GM18868 (cell line): ENCODE measurements around the gene STRA6.

Experiments used
- ATAC-seq: cut with Tn5 transposase; IDR thresholded peaks from one replicate; pipeline ENCODE4 v1.9.1; 2021; ENCODE audit warnings: mild to moderate bottlenecking, moderate library complexity; ENCODE audit not compliant: unreplicated experiment

Gene STRA6

GRCh38 chr15:74227968-74228722, 25.6 kb upstream of the STRA6 start:
- no peak for ATAC-seq

- no peak for ATAC-seq
These were observed 24.4 kb upstream of the STRA6 start for GRCh38 chr15:74226761-74227540.

DNA sequence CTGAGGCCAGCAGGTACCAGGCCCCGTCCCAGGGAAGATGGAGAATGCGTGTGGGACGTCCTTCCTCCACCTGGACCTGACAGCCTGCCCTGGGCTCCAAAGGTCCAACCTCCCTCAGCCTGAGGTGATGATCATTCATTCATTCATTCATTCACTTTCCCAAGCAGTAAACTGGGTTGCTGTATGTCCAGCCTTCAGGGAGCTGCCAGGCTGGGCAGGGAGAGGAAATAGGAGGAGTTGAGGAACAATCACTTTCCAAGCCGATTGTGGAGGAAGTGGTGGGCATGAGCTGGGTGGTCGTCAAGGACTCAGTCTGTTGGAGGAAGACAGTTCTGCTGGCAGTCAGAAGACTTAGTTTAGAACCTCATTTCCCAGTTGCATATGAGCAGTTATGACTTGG, 23.3 kb upstream of the STRA6 start:
- no peak for ATAC-seq

DNA sequence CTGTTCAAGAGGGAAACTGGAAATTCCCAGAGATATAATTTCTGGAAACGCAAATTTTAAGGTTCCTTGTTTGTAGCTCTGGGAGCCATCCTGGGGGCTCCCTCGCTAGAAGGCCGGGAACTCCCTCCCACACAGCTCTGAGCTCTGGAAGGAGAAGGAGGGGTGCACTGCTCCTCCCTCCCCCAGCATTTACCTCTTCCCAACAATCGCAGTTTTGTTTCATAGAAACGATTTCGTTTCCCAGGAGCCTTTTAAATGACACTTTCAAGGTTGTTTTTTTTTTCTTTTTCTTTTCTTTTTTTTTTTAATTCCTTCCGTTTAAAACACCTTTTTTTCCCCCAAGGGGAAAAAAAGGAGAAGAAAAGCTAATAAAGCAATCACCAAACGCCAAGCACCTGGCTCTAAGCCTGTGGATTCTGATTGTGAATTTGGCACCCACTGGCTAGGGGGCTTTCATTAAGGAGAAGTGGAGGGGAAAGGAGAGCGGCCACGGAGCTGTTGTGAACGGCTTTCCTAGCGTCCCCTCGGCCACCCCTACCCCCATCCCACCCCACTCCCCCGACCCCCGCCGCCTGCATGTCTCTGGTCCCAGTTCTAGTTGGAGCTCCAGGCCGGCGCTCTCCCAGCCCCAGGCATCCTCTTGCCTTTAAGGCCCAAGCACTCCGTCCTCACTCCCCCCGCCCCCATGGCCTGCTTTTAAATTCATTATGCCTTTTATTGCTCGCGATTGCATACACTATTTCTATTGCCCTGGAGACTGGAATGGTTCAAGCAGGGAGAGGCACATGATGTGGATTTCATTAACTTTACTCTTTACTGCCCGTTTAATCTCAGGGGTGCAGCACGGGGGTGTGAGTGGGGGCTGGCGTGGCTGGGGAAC, 19.9 kb upstream of the STRA6 start:
- no peak for ATAC-seq

DNA sequence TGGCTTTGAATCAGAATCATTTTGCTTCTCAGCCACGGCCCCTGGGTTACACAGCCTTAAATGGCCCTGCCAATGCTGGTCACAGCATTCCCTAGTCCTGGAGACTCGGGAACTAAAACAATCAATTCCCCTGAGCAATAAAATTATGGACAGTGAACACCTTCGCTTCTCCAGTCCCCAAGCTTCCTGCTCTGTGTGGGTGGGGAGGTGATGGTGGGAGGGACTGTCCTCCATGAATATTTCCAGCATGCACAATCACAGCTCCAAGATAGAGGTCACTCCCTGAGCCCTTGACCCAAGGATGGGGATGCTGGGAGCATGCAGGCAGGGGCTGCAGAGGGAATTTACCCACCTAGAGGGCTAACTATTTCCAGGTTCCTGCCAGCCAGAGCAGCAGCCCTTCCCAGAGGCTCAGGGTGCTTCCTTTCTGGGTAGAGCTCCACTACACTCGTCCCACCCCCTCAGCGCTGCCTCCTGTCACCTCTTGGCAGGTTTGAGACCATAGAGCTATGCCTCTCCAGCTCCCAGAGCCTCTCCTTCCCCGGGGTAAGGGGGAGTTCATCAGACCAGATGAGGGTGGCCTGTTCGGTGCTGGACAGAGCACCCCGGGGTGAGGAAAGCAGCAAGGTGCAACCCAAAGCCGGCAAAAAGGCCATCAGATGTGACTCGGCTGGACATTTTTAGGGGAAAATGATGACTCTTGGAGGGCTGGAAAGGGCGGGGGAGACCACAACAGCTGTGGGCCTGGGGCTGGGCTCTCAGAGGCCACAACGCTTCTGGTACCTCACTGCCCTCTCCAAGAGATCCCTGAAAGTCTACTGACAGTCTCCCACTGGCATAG, 19.0 kb upstream of the STRA6 start:
- ATAC-seq, result no peak

DNA sequence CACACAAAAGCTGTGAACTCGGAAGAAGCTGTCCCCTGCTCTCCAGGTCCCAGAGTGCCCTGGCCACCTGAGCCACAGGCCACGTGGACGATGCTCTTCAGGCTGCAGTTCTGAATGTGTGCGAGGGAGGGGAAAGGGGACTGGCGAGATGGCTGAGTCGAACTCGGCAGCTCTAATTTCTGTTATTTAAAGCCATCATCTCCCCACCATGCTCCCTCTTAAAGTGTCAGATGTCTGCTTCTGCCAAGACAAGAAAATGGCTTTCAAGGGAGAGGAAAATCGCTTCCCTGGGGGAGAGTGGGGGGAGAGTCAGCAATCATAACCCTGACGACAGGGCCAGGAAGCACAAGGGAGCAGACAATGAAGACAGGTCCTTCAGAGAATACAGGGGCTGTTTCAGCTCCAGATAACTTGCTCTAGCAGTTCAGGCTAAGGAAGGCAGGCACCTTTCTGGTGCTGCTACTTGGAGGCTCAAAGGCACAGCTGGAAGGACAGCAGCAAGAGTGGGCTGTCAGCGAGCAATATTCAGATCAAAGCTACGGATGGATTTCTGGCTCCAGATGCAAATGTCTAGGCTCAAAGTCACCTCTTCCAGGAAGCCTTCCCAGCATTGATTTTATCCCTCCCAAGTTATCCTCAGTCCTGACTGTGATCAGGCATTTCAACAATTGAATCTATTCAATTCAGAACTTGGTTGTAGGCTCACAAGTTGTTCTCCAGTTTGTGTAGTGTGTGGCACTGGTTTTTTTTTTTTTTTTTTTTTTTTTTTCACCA, 18.1 kb upstream of the STRA6 start:
- no peak for ATAC-seq

DNA sequence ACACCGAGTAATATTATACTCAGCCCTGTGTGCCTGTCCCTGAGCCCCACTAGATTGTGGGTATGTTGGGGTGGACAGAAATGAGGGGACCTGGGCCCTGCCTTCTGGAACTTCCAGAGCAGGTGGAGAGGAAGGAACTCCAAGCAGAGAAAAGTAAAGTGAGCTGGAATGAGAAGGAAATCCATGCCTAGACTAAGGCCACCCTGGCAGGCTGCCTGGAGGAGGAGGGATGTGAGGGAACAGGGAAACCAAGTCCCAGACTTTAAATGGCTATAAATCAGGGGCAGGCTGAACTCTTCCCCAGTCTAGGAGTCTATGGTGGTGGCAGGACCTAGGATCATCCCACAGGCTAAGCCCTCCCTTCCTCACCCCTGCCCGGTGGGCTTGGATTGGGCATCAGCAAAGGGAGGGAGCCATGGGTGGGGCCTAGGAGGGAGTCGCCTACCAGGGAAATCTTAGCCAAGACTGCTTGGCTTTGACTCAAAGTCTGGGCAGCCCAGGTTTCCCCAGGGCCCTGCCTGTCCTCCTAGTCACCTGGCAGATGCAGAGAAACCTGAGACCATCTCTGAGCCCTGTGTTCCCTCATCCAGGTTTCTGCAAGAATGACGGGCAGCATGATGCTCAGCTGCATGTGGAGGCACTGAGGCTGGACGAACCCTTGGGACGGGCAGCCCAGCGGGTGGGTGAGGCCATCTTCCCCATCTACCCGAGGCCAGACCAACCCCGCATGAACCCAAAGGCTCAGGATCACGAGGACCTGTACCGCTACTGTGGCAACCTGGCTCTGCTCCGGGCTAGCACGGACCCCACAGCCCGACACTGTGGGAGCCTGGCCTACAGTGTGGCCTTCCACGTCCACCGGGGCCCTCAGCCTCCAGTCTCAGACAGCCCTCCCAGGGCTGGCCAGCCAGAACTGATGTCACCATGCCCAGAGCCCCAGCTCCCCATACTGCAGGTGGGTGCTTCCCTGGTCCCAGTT, 15.6 kb upstream of the STRA6 start:
- no peak for ATAC-seq

DNA sequence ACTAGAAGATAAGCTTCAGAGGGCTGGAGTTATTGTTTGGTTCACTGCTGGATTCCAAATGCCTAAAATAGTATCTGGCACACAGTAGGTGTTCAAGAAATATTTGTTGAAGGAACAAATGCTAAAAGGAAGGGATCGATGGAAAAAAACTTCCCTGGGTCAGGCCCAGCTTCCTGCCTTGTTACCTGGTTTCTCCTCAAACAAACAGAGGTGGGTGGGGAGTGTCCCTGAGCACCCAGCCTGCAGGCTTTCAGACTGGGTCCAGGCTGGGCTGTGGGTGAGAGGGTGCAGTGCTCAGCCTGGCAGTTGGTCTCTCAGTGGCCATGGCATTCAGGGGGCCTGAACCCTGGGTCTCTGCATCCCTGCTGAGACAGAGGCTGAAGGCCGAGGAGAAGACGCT, 14.4 kb upstream of the STRA6 start:
- no peak for ATAC-seq

DNA sequence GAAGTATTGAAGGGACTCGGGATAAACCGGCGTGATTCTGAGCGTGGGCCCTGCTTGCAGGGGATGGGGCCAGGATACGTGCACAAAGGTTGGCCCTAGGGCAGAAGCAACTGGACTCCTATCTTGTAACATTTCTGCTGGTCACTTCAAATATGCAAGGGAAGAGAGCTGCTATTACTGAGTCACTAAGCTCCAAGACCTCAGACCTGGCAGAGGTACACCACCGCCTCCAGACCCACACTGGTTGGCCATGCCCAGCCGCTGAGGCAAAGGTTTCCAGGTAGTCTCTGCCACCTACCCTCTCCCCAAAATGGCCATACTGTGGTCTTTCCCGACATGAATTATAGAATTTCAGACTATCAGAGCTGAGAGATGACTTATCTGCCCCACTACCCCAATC, 13.4 kb upstream of the STRA6 start:
- no peak for ATAC-seq

- ATAC-seq, result no peak
These were observed 11.9 kb upstream of the STRA6 start for GRCh38 chr15:74214324-74215021.

GRCh38 chr15:74213858-74214284, 11.3 kb upstream of the STRA6 start:
- no peak for ATAC-seq

DNA sequence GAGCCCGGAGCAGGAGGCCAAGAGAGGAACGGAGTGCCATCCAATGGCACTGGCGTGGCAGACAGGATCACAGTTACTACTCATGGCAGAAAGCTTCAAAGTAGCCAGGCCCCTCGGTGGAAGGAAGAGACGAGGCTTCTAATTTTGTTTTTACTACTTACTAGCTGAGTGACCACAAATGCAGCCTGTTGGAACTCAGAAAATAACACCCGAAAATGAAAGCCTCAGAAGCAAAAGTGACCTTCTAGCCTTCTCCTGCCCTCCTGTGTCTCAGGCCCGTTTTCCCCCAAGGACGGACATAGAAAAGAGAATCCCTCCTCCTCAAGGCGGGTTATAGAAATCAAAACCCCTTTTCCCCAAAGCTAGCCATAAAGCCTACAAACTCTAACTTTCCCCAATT, 9.9 kb upstream of the STRA6 start:
- ATAC-seq, result no peak

- no peak for ATAC-seq
These were observed 9.1 kb upstream of the STRA6 start for GRCh38 chr15:74211656-74212055.

DNA sequence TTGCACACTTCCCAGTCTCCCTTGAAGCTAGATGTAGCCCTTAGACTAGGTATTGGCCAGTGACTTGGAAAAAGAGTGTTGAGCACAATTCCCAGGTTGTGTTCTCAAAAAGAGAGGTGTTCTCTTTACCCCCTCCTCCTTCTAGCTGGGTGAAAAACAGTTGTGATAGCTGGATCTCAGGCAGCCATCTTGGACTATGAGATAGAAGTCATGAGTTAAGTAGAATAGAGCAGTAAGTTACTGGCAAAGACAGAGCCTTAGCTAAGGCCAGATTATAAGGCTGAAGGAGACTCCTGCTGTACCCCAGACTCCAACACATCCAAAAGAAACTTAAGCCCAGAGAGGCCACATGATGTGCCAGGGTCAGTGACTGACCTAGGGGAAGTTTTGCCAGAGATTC, 8.1 kb upstream of the STRA6 start:
- no peak for ATAC-seq

DNA sequence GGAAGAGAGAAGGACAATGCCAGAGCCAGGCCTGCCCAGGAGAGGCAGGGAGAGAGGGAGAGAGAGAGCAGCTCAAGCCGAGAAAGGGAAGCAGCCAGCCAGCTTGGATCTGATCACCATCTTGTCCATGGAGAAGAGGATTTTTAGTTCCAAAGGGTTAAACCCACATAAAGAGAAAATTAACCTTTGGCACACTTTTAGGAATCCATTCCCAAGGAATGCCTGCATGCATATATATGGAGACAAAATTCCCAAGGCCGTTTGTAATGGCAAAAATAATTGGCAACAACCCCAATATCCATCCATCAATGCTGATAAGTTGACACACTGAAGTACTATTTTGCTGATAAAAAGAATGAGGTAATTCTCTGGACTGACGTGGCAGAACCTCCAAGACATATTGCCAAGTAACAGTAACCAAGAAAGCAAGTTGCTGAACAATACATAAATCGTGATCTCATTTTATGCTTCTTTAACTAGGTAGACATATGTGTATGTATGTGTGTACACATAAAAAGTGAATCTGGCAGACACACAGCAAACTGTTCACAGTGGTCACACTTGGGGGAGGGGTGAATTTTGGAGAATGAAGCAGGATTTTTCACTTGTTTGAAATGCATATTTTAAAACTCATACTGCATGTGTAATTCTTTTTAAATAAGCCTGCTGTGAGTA, 7.5 kb upstream of the STRA6 start:
- no peak for ATAC-seq

- no peak for ATAC-seq
These were observed 7.0 kb upstream of the STRA6 start for GRCh38 chr15:74209560-74209958.

DNA sequence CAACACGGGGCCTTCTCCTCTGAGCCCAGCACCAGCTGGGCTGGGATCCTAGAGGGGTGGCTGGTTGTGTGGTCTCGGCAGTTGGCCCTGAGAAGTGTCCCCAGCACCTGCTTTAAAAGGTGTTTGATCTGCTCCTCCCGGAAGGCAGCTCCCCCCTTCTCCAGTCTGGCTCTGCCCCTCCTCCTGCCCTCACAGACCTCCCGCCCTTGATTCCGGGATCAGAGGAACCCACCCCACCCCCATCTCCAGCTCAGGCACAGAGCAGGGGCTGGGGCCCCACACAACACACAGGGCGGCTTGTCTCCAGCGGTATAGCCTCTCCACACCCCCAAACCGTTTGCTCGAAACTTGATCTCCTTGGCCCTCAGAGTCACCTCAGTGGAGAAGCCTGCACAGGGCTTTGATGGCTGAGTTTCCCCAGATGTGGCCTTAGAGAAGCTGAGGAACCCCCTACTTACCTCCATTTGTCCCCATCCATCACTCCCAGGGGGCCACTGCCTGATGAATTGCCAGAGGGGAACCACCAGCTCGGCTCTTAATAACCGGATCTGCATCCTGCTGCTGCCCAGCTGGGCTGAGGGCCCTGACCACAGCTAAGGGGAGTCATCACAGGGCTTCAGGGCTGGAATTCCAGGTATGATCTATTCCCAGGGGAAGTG, 6.4 kb upstream of the STRA6 start:
- ATAC-seq, result no peak
